Measurements from ENCODE around the gene PLSCR2.

PLSCR2 gene

DNA sequence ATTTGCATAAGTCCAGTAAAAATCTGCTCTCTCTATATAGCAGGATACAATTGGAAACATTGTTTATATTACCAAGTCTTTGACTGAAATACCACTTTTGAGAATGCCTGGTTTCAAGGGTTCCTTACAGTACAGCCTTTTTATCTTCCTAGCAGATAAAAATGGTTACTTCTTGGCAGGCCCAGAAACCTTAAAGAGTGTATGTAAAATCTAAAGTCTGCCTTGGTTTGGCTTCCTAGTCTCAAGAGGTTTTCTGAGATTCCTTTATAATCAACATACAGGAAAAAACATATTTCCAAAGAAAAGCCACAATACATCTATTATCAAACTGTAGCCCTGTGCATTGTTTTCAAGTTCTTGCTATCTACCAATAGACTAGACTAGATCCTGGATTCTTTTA is 84.6 kb downstream of the PLSCR2 start (continued):
- TF ChIP-seq ZNF561 (tag by site-specific recombination; IDR thresholded peaks at IDR 0.05; ENCODE audit: borderline replicate concordance) (no peak), ZFHX2 (tag by site-specific recombination; conservative IDR thresholded peaks at IDR 0.05) (no peak), ZNF223 (tag by site-specific recombination; IDR thresholded peaks at IDR 0.05) (no peak), ZNF302 (tag by site-specific recombination; IDR thresholded peaks at IDR 0.05; ENCODE audit: low read depth) (no peak), ZSCAN30 (tag by site-specific recombination; IDR thresholded peaks at IDR 0.05) (no peak), ZNF292 (tag by site-specific recombination; IDR thresholded peaks at IDR 0.05; ENCODE audit: borderline replicate concordance, low read depth) (no peak)
- TF ChIP-seq, protein P1, sequence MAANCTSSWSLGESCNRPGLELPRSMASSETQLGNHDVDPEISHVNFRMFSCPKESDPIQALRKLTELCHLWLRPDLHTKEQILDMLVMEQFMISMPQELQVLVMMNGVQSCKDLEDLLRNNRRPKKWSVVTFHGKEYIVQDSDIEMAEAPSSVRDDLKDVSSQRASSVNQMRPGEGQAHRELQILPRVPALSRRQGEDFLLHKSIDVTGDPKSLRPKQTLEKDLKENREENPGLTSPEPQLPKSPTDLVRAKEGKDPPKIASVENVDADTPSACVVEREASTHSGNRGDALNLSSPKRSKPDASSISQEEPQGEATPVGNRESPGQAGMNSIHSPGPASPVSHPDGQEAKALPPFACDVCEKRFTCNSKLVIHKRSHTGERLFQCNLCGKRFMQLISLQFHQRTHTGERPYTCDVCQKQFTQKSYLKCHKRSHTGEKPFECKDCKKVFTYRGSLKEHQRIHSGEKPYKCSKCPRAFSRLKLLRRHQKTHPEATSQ (tag by site-specific recombination; IDR thresholded peaks at IDR 0.05), result no peak
- TF ChIP-seq, protein P2, sequence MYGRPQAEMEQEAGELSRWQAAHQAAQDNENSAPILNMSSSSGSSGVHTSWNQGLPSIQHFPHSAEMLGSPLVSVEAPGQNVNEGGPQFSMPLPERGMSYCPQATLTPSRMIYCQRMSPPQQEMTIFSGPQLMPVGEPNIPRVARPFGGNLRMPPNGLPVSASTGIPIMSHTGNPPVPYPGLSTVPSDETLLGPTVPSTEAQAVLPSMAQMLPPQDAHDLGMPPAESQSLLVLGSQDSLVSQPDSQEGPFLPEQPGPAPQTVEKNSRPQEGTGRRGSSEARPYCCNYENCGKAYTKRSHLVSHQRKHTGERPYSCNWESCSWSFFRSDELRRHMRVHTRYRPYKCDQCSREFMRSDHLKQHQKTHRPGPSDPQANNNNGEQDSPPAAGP (tag by site-specific recombination; IDR thresholded peaks at IDR 0.05), result no peak
